Smooth muscle cell of the coronary artery (primary cell): ENCODE data around the gene NCF1. TPM values are rescaled to one million over a fixed set of nuclear protein-coding genes. Genes with fewer than 3 reads are reported as not detected.

Source experiments
- total RNA-seq: library from RNA; depleted of rRNA; stranded (reverse); fragments of >200 nt; gene quantifications from 2 replicates; pipeline ENCODE4 v1.2.3, GENCODE V29; 2014; ENCODE audit warnings: low replicate concordance

NCF1 gene
- total RNA-seq, result not detected in 2 replicates

GRCh38 chr7:74773760-74774750, at the start of gene NCF1:
TSS of gene NCF1 (plus strand) at chr7:74774011. CDS start at chr7:74774032, 21 bp downstream.

Other genes with a start within 250 kb of the NCF1 start
- 44.3 and 69.2 TPM in 2 replicates for gene GTF2I, start 116.3 kb upstream of the NCF1 start, total RNA-seq
- 2.0 and 3.6 TPM in 2 replicates for gene GTF2IRD2, start 77.6 kb downstream of the NCF1 start, total RNA-seq
- 11.2 and 15.9 TPM in 2 replicates for gene CASTOR2, start 190.7 kb downstream of the NCF1 start, total RNA-seq